DND-41 (cell line): ENCODE measurements around the gene THPO.

Experiments
- CTCF ChIP-seq: IDR thresholded peaks from 2 replicates; pipeline ENCODE4 v1.5.1; 2012; ENCODE audit warnings: borderline replicate concordance, low read length, moderate library complexity, mild to moderate bottlenecking; ENCODE audit not compliant: poor library complexity, severe bottlenecking; ENCODE audit errors: extremely low read depth
- EZH2 ChIP-seq: IDR thresholded peaks from 3 replicates; pipeline ENCODE4 v1.6.1; 2012; ENCODE audit warnings: borderline replicate concordance, low read depth, mild to moderate bottlenecking, moderate library complexity, low read length, inconsistent platforms; ENCODE audit not compliant: severe bottlenecking

GRCh38 chr3:184351511-184352148 is 26.4 kb downstream of the THPO start:
- TF ChIP-seq CTCF (no peak), EZH2 (no peak)
